T-helper 22 cell (primary cell): ENCODE results near the gene HDAC10.
"Not testable (repeated sequence)": the region's sequence is repeated elsewhere in the genome, so short reads cannot be mapped to it uniquely, and the experiment has no call there.

Experiments
- DNase-seq: peaks from one replicate; pipeline ENCODE4 v3.0.0-alpha.2; 2020; ENCODE audit warnings: low read depth

Gene HDAC10

GRCh38 chr22:50285568-50286229 is 34.6 kb upstream of the HDAC10 start:
- no peak for DNase-seq

DNA sequence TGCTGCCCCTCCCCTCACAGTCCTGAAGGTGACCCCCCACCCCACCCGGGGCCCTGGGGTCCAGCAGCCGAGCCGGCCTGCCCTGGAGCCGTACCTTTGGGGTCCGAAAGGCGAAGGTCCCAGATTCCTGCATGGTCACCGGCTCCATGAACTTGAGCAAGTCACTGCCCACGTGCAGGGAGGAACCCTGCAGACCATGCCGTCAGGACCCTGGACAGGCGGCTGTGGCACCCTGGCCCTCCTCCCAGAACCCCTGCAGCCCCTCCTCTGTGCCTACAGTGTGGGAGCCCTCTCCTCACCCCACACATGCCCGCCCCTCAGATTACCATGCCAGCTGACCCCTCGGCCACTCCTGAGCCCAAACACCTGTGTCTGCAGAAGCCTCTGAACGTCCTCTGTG is 33.4 kb upstream of the HDAC10 start:
- no peak for DNase-seq

- no peak for DNase-seq
Observed at GRCh38 chr22:50283821-50284220, 32.8 kb upstream of the HDAC10 start.

DNA sequence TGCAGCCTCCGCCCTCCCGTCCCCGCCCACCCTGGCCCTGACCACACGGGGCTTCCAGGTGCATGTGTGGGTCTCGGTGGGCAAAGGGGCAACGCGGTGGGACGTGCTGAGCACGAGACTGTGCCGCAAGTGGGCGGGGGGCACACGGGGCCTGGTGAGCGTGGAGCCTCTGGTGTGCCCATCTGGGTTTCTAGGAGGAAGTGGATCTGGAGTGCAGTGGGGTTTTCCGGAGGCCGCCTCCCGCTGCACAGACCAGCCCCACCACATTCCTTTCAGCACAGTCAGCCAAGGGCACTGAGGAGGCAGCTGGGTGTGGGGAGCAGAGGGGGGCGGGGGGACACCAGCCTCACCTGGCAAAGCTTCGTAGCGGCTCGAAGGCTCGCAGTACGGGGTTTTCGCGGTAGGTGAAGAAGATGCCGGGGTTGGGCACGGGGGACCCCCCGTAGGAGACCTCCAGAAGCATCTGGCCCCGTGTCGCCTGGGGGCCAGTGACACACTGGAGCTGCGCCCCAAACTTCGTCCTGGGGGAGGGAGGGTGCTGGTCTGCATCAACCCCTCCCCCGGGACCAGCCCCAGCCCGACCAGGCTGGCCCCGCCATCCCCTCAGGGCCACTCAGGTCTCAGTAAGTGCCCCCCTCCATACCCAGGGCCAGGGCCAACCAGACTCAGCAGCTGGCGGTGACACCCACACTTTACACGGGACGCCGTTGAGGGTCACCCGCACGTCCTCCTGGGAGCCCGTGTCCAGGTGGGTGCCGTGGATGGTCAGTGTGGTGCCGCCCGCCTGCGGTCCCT is 31.5 kb upstream of the HDAC10 start:
- no peak for DNase-seq

DNA sequence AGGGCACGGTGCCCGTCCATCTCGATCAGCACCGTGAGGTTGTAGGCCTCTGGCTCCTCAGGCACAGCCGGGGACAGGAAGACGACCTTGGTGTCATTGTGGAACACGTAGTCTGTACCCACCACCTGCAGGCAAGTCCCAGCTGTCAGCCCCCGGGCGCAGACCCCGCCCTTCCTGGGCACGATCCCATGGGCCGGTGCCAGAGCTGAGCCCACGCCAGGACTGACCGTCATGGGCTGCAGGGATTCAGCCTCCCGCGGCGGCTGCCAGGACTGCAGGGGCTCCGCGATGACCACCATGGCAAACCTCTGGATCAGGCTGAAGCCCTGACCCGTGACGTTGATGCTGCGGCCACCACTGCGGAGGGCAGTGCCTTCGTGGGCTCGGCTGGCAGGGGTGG is 30.9 kb upstream of the HDAC10 start:
- DNase-seq: no peak

DNA sequence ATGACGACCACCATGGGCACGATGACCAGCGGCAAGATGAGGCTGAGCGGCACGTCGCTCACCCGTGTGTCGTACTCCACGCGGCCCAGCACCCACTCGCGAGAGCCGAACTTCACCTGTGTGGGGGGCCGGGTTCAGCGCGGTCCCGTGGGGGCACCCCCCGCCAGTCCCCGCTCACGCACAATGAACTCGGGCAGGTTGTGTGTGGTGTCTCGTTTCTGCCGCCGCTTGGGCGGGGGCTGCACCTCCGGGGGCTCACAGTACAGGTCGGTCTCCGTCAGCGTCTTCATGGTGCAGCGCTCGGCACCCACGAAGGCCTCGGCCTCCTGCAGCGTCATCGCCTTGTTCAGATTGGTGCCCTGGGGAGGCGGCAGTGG is 30.3 kb upstream of the HDAC10 start:
- no peak for DNase-seq

GRCh38 chr22:50280708-50281383 is 29.8 kb upstream of the HDAC10 start:
- DNase-seq: no peak

GRCh38 chr22:50280022-50280707 is 29.1 kb upstream of the HDAC10 start:
- DNase-seq: no peak

DNA sequence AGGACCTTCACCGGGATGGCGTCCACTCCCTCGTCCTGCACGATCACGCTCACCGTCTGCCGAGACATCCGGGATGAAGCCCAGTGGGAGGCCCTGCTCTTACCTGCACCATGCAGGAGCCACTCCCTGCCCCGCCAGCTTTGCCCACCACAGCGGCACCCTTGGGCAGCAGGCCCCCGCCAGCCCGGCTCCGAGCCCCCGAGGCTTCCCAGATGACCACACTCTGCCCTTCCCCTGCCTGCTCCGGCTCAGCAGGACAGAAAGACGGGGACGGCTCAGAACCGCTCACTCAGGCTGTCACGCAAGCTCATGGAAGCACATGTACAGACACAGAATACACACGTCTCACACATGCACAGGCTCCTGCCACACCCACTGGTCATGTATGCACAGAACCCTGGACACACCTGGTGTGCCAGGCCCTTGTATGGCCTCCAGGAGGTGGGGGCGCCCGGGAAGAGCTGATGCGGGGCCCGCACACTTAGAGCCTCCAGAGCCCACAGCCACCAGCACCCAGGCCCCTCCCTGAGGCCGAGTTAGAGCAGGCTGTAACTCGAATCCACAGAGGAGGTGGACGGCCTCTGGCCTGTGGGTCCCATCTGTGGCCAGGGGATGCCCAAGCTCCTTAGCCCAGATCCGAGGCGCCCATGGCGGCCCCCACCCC is 28.0 kb upstream of the HDAC10 start:
- DNase-seq: no peak

DNA sequence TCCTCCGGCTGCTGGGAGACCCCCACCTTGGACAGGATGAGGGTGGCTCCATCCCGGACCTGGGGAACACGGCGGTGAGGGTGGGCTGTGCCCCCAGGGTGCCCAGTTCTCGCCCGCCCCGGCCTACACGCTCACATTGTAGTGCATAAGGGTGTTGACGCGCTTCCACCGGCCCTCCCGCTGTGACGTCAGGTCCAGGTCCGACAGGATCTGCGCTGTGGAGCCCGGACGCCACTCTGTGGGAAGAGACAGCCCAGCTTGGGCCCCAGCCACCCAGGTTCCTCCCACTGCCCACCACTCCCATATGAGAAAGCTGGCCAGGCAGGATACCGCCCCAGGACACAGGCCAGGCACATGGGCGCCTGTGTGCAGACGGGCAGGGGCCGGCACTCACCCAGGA is 27.4 kb upstream of the HDAC10 start:
- no peak for DNase-seq

DNA sequence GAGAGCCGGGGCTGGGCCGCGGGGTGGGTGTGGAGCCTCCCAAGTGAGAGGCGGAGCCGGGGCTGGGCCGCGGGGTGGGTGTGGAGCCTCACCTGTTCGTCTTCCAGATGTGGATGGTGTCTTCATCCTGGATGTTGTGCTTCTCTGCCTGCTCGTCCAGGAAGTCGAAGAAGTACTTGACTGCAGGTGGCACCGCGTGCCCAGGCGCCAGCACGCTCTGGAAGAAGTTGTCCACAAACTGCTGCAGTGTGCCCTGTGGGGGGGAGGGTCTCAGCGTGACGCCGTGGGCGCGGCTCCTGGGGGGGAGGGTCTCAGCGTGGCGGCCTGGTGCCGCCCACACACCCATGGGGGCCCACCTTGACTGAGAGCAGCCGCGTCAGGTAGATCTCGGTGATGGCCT is 26.7 kb upstream of the HDAC10 start:
- no peak for DNase-seq

GRCh38 chr22:50276143-50276542 is 25.1 kb upstream of the HDAC10 start:
- DNase-seq: peak; percentile 33

- no peak for DNase-seq
Observed at GRCh38 chr22:50275181-50276055, 24.4 kb upstream of the HDAC10 start.

DNA sequence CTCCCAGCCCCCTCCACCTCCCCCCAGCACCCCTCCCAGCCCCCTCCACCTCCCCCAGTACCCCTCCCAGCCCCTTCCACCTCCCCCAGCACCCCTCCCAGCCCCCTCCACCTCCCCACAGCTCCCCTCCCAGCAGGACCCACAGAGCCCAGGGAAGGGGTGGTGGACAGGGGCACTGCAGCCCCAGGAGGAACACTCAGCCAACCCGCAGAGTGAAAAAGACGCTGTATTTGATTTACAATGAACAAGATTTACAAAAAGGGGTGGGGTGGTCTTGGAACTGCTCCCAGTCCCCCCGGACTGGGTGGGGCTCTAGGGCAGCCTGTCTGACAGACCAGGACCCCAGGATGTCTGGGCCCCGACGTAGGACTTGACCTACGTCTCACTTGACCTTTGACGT is 23.7 kb upstream of the HDAC10 start:
- DNase-seq: no peak

DNA sequence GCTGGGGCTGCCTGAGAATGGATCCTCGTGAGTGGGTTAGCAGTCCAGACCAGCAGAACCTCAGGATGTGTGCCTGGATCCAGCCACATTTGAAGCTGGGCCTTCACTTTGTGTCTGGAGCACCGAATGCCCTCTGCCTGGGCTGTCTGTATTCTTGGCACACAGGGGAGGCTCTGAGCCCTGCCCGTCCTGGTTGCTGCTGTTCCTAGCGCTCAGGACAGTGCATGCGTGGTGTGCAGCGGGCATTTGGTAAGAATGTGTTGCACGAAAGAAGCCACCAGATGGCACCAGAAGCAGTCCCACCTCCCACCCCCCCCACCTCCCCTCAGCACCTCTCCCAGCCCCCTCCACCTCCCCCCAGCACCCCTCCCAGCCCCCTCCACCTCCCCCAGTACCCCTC is 23.2 kb upstream of the HDAC10 start:
- no peak for DNase-seq

DNA sequence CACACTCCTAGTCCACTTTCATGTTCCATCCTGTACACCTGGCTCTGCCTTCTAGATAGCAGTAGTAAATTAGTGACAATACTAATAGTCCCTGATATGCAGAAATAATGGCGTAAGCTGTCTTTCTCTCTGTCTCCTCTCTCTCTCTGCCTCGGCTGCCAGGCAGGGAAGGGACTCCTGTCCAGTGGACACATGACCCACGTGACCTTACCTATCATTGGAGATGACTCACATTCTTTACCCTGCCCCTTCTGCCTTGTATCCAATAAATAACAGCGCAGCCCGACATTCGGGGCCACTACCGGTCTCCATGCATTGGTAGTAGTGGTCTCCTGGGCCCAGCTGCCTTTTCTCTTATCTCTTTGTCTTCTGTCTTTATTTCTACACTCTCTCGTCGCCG is 22.7 kb upstream of the HDAC10 start:
- not testable (repeated sequence) for DNase-seq

GRCh38 chr22:50273352-50273751 is 22.3 kb upstream of the HDAC10 start:
- DNase-seq: not testable (repeated sequence)

- DNase-seq: no peak
Observed at GRCh38 chr22:50272044-50272802, 21.2 kb upstream of the HDAC10 start.

DNA sequence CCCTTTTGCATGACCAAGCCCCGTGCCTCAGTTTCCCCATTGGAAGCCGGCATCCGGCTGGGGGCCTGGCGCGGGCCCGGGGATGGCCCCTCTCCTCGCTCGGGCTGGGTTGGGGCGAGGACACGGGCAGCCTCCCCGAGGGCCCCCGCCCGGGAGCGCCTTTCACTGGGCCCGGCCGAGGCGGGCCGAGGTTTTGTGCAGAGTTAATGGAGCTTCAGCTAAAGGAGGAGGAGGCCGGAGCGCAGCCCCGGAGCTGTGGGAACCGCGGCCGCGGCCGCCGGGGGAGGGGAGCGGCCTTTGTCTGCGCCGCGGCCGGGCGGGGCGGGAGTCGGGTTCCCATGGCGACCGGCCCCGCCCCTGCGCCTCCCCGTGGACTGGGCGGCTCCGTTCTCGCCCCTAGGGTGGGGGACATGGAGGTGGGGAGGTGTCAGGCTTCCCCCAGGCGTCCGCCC is 20.5 kb upstream of the HDAC10 start:
- DNase-seq: peak; percentile 26
